Measurements from ENCODE around the gene ATP2C1. TPM values are rescaled to one million over a fixed set of nuclear protein-coding genes. Genes with fewer than 3 reads are reported as not detected.

ATP2C1 gene
- total and polyA plus RNA-seq, 2 donors (not counting 3 experiments of a cell fraction or from before 2014, with no cell fraction given) = 50.1 to 73.3 TPM

- FAIRE-seq (no peak), DNase-seq (ENCODE audit: low read depth, low spot score) (no peak)
- intact Hi-C loops (cut with micrococcal nuclease) = no loop called here
- TF ChIP-seq EZH2 (IDR thresholded peaks at IDR 0.05; ENCODE audit: borderline replicate concordance, low read depth, low read length, severe bottlenecking) (no peak), MAX (IDR thresholded peaks at IDR 0.05; ENCODE audit: insufficient read depth, insufficient read length) (no peak), POLR2A (IDR thresholded peaks at IDR 0.05; ENCODE audit: low read depth, low read length) (no peak), FOS (IDR thresholded peaks at IDR 0.05; ENCODE audit: borderline replicate concordance, insufficient read depth, low read length) (no peak)
- TF ChIP-seq, protein P1, sequence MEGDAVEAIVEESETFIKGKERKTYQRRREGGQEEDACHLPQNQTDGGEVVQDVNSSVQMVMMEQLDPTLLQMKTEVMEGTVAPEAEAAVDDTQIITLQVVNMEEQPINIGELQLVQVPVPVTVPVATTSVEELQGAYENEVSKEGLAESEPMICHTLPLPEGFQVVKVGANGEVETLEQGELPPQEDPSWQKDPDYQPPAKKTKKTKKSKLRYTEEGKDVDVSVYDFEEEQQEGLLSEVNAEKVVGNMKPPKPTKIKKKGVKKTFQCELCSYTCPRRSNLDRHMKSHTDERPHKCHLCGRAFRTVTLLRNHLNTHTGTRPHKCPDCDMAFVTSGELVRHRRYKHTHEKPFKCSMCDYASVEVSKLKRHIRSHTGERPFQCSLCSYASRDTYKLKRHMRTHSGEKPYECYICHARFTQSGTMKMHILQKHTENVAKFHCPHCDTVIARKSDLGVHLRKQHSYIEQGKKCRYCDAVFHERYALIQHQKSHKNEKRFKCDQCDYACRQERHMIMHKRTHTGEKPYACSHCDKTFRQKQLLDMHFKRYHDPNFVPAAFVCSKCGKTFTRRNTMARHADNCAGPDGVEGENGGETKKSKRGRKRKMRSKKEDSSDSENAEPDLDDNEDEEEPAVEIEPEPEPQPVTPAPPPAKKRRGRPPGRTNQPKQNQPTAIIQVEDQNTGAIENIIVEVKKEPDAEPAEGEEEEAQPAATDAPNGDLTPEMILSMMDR (IDR thresholded peaks at IDR 0.05; ENCODE audit: extremely low read depth in 1 of 2, insufficient read depth in 1 of 2, low read depth in 1 of 2, low read length in 2 of 2) = no peak
- Histone ChIP-seq H4K20me1 (replicated peaks; ENCODE audit: control insufficient read depth, extremely low read depth, insufficient read depth, low read length) (no peaks in the 10 kb centered on the region), H3K27ac (ENCODE audit: insufficient read depth, low read depth, low read length) (no peak overlapping the region), H3K27me3 (ENCODE audit: control insufficient read depth in 2 of 2, insufficient read depth in 2 of 2, low read length in 2 of 2) (no peaks in the 10 kb centered on the region), H3K4me2 (ENCODE audit: insufficient read depth, low read length) (no peak overlapping the region), H3K4me3 (replicated peaks in 1 of 3; ENCODE audit: insufficient read depth in 1 of 3, low read depth in 1 of 3, low read length in 3 of 3) (no peak overlapping the region), H3K9ac (replicated peaks; ENCODE audit: extremely low read depth, insufficient read depth, low read length) (no peak overlapping the region), H3K79me2 (ENCODE audit: control insufficient read depth, insufficient read depth, low read length) (peaks cover 53% of the 10 kb centered on the region), H3K9me1 (replicated peaks; ENCODE audit: control insufficient read depth, extremely low read depth, insufficient read depth, low read length) (peaks cover 4% of the 10 kb centered on the region), H3K9me3 (replicated peaks; ENCODE audit: control insufficient read depth, insufficient read depth, low read length) (no peaks in the 10 kb centered on the region), H2AFZ (ENCODE audit: low read depth, low read length) (no peak overlapping the region), H3K36me3 (ENCODE audit: control insufficient read depth in 2 of 2, extremely low read depth in 1 of 2, insufficient read depth in 2 of 2, low read length in 2 of 2) (peaks cover 0 to 2% of the 10 kb centered on the region in 2 experiments), H3K4me1 (ENCODE audit: control insufficient read depth, extremely low read depth, insufficient read depth, low read length) (peaks cover 10% of the 10 kb centered on the region)
- ChIA-PET CTCF (interaction anchor here (1.4 to 3.7 kb wide), 3 partner anchors 9 to 36 kb away, joined by 3 to 16 read pairs (median 6); partner anchors contain the start of gene ATP2C1), POLR2A (no interaction called here)
- no TSS peak for BruUV-seq (replicated peaks)
- dilution Hi-C loops (cut with MboI; ENCODE audit: extremely low pct_ligation_motif_present, low sequenced_read_pairs) = no loop called here
Observed at GRCh38 chr3:130929804-130930203, 35.9 kb downstream of the ATP2C1 start.

- FAIRE-seq = no peak
Observed at GRCh38 chr3:130932979-130933378, 39.1 kb downstream of the ATP2C1 start.

More at GRCh38 chr3:130932979-130933378, 39.1 kb downstream of the ATP2C1 start:
- H3K4me2 ChIP-seq (ENCODE audit: insufficient read depth, low read length) = no peak overlapping the region
- H3K27ac ChIP-seq (ENCODE audit: insufficient read depth, low read depth, low read length) = no peak overlapping the region
- H4K20me1 ChIP-seq (replicated peaks; ENCODE audit: control insufficient read depth, extremely low read depth, insufficient read depth, low read length) = no peaks in the 10 kb centered on the region
- H3K9me3 ChIP-seq (replicated peaks; ENCODE audit: control insufficient read depth, insufficient read depth, low read length) = no peaks in the 10 kb centered on the region
- ChIA-PET POLR2A (no interaction called here), CTCF (interaction anchor here (0.7 to 1.7 kb wide), 3 partner anchors 9 to 65 kb away, joined by 3 to 5 read pairs (median 3); no protein-coding TSS in a partner anchor)
- peaks cover 0 to 2% of the 10 kb centered on the region in 2 experiments for H3K36me3 ChIP-seq (ENCODE audit: control insufficient read depth in 2 of 2, extremely low read depth in 1 of 2, insufficient read depth in 2 of 2, low read length in 2 of 2)
- peaks cover 4% of the 10 kb centered on the region for H3K9me1 ChIP-seq (replicated peaks; ENCODE audit: control insufficient read depth, extremely low read depth, insufficient read depth, low read length)
- TF ChIP-seq EZH2 (IDR thresholded peaks at IDR 0.05; ENCODE audit: borderline replicate concordance, low read depth, low read length, severe bottlenecking) (no peak), FOS (IDR thresholded peaks at IDR 0.05; ENCODE audit: borderline replicate concordance, insufficient read depth, low read length) (no peak), POLR2AphosphoS5 (IDR thresholded peaks at IDR 0.05; ENCODE audit: insufficient read depth, low read depth, low read length) (no peak), JUN (IDR thresholded peaks at IDR 0.05; ENCODE audit: borderline replicate concordance, insufficient read depth, insufficient read length, low read depth) (no peak), MYC (IDR thresholded peaks at IDR 0.05; ENCODE audit: low read depth, low read length) (no peak), POLR2A (IDR thresholded peaks at IDR 0.05; ENCODE audit: low read depth, low read length) (no peak), MAX (IDR thresholded peaks at IDR 0.05; ENCODE audit: insufficient read depth, insufficient read length) (no peak), GATA2 (IDR thresholded peaks at IDR 0.05; ENCODE audit: insufficient read depth, insufficient read length, low read depth, low read length) (no peak)
- BruUV-seq (replicated peaks) = no TSS peak
- no peak overlapping the region for H3K4me3 ChIP-seq (replicated peaks in 1 of 3; ENCODE audit: insufficient read depth in 1 of 3, low read depth in 1 of 3, low read length in 3 of 3)
- H3K4me1 ChIP-seq (ENCODE audit: control insufficient read depth, extremely low read depth, insufficient read depth, low read length) = no peaks in the 10 kb centered on the region
- intact Hi-C loops (cut with micrococcal nuclease) (no loop called here), dilution Hi-C loops (cut with MboI; ENCODE audit: extremely low pct_ligation_motif_present, low sequenced_read_pairs) (no loop called here)
- H3K9ac ChIP-seq (replicated peaks; ENCODE audit: extremely low read depth, insufficient read depth, low read length) = no peak overlapping the region
- DNase-seq (ENCODE audit: low read depth, low spot score) = no peak
- peaks cover 25% of the 10 kb centered on the region for H3K79me2 ChIP-seq (ENCODE audit: control insufficient read depth, insufficient read depth, low read length)
- no peaks in the 10 kb centered on the region for H3K27me3 ChIP-seq (ENCODE audit: control insufficient read depth in 2 of 2, insufficient read depth in 2 of 2, low read length in 2 of 2)
- H2AFZ ChIP-seq (ENCODE audit: low read depth, low read length) = no peak overlapping the region

All from endothelial cell of umbilical vein (primary cell).